ENCODE results near the gene FOXC2.

The FOXC2 gene

DNA sequence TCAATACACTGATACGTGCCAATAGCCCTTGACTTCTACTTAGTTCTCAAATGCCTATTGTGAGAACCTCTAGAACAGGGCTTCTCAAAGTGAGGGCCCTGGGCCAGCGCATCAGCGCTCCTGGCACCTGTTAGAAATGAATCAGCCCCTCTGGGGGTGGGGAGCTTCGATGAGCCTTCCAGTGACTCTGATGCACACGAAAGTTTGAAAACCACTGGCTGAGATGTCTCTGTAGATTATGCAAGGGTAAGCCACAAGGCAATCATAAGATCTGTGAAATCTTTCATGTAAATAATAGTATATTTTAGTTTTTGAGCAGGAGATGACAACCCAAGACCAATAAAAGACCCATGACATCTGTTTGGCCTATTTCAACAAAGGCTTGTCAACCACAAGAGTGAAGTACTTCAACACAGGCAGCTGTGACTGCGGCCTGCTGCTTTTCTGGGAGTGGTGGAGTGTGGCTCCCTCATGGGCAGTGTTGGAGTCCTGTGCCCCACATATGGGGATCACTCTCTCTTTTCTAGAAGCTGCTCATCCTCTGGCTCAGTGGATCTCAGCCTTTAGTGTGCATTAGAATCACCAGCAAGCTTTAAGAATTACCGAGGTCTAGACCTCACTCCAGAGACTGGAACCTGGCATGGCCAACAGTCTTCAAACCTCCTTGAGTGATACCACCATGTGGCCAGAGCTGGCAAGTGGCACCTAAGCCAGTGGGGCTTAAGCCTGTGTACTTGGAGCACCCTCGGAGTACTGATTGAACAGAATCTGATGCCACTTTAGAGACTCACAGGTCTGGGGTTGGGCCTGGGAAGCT is 17.3 kb upstream of the FOXC2 start:
- no peaks in the 10 kb centered on the region for H3K27me3 ChIP-seq (ENCODE audit: low read depth, low read length)
- no peaks in the 10 kb centered on the region for H3K9me3 ChIP-seq (ENCODE audit: insufficient read depth, low read length)
- peaks cover 5% of the 10 kb centered on the region for H3K79me2 ChIP-seq (ENCODE audit: low read length)
- H3K4me1 ChIP-seq (ENCODE audit: low read length) = peaks cover 3% of the 10 kb centered on the region
- no peaks in the 10 kb centered on the region for H4K20me1 ChIP-seq (ENCODE audit: insufficient read depth, low read length)
- no peak overlapping the region for H3K4me2 ChIP-seq (ENCODE audit: low read length)
- no peak overlapping the region for H3K4me3 ChIP-seq (ENCODE audit: low read length)
- no peak overlapping the region for H3K27ac ChIP-seq (ENCODE audit: low read length)
- H2AFZ ChIP-seq (ENCODE audit: low read depth, low read length) = no peak overlapping the region
- TF ChIP-seq CTCF (IDR thresholded peaks at IDR 0.05; ENCODE audit: low read depth, low read length) (no peak), EZH2phosphoT487 (IDR thresholded peaks at IDR 0.05; ENCODE audit: low read depth) (no peak)
- no peak overlapping the region for H3K9ac ChIP-seq (ENCODE audit: low read length)
- H3K36me3 ChIP-seq (replicated peaks; ENCODE audit: low read depth, low read length) = peaks cover 10% of the 10 kb centered on the region

DNA sequence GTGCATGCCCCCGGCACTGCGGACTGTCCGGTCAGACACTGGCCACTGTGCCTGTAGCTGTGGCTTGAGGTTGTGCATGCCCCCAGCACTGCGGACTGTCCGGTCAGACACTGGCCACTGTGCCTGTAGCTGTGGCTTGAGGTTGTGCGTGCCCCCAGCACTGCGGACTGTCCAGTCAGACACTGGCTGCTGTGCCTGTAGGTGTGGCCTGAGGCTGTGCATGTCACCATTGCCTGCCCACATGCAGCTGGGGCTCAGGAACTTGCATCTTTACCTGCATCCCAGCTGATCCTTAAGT is 16.8 kb upstream of the FOXC2 start:
- Histone ChIP-seq H3K9ac (ENCODE audit: low read length) (no peak overlapping the region), H3K4me3 (ENCODE audit: low read length) (no peak overlapping the region), H3K27ac (ENCODE audit: low read length) (no peak overlapping the region), H2AFZ (ENCODE audit: low read depth, low read length) (no peak overlapping the region), H3K36me3 (replicated peaks; ENCODE audit: low read depth, low read length) (peaks cover 10% of the 10 kb centered on the region), H3K9me3 (ENCODE audit: insufficient read depth, low read length) (no peaks in the 10 kb centered on the region), H4K20me1 (ENCODE audit: insufficient read depth, low read length) (no peaks in the 10 kb centered on the region), H3K4me2 (ENCODE audit: low read length) (no peak overlapping the region), H3K4me1 (ENCODE audit: low read length) (peaks cover 5% of the 10 kb centered on the region), H3K27me3 (ENCODE audit: low read depth, low read length) (no peaks in the 10 kb centered on the region), H3K79me2 (ENCODE audit: low read length) (peaks cover 10% of the 10 kb centered on the region)
- TF ChIP-seq EZH2phosphoT487 (IDR thresholded peaks at IDR 0.05; ENCODE audit: low read depth) = no peak
- TF ChIP-seq CTCF (IDR thresholded peaks at IDR 0.05; ENCODE audit: low read depth, low read length) = no peak

DNA sequence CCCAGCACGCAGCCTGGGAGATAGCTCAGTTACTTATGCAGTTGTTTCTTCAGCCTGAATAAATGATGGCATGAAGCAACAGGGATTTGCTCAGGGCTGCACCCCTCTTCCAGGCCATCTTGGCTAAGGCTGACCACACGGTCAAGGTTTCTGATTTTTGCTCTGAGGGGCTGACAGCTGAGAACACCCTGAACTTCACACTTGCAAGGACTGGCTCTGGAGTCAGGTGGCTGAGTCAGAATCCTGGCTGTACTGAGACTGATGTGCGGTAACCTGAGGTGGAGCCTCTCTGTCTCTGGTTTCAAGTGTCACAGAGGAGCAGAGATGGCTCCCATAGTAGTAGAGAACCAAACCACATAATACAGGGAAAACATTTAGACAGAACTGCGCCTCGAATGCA is 16.3 kb upstream of the FOXC2 start:
- H3K4me2 ChIP-seq (ENCODE audit: low read length) = no peak overlapping the region
- no peak overlapping the region for H3K27ac ChIP-seq (ENCODE audit: low read length)
- no peaks in the 10 kb centered on the region for H3K9me3 ChIP-seq (ENCODE audit: insufficient read depth, low read length)
- no peaks in the 10 kb centered on the region for H4K20me1 ChIP-seq (ENCODE audit: insufficient read depth, low read length)
- H3K79me2 ChIP-seq (ENCODE audit: low read length) = peaks cover 12% of the 10 kb centered on the region
- no peak for TF ChIP-seq CTCF (IDR thresholded peaks at IDR 0.05; ENCODE audit: low read depth, low read length)
- peaks cover 10% of the 10 kb centered on the region for H3K36me3 ChIP-seq (replicated peaks; ENCODE audit: low read depth, low read length)
- H2AFZ ChIP-seq (ENCODE audit: low read depth, low read length) = no peak overlapping the region
- no peaks in the 10 kb centered on the region for H3K27me3 ChIP-seq (ENCODE audit: low read depth, low read length)
- H3K4me1 ChIP-seq (ENCODE audit: low read length) = peaks cover 5% of the 10 kb centered on the region
- no peak overlapping the region for H3K9ac ChIP-seq (ENCODE audit: low read length)
- no peak overlapping the region for H3K4me3 ChIP-seq (ENCODE audit: low read length)

DNA sequence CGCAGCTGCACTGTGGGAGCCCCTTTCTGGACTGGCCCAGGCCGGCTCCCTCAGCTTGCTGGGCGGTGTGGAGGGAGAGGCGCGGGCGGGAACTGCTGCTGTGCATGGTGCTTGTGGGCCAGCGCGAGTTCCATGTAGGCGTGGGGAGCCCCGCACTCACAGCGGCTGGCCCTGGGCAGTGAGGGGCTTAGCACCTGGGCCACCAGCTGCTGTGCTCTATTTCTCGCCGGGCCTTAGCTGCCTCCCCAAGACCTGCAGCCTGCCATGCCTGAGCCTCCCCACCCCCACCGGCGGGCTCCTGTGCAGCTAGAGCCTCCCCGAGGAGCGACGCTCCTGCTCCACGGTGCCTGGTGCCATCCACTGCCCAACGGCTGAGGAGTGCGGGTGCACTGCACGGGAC is 13.3 kb upstream of the FOXC2 start:
- peaks cover 12% of the 10 kb centered on the region for H3K79me2 ChIP-seq (ENCODE audit: low read length)
- TF ChIP-seq EZH2phosphoT487 (IDR thresholded peaks at IDR 0.05; ENCODE audit: low read depth) (no peak), CTCF (IDR thresholded peaks at IDR 0.05; ENCODE audit: low read depth, low read length) (no peak)

More for the DNA sequence above, 13.3 kb upstream of the FOXC2 start:
- peaks cover 10% of the 10 kb centered on the region for H3K36me3 ChIP-seq (replicated peaks; ENCODE audit: low read depth, low read length)
- peaks cover 10% of the 10 kb centered on the region for H3K4me1 ChIP-seq (ENCODE audit: low read length)
- no peak overlapping the region for H3K4me2 ChIP-seq (ENCODE audit: low read length)
- H3K9ac ChIP-seq (ENCODE audit: low read length) = no peak overlapping the region
- H4K20me1 ChIP-seq (ENCODE audit: insufficient read depth, low read length) = no peaks in the 10 kb centered on the region
- H3K4me3 ChIP-seq (ENCODE audit: low read length) = no peak overlapping the region
- no peaks in the 10 kb centered on the region for H3K27me3 ChIP-seq (ENCODE audit: low read depth, low read length)
- no peak overlapping the region for H3K27ac ChIP-seq (ENCODE audit: low read length)
- no peaks in the 10 kb centered on the region for H3K9me3 ChIP-seq (ENCODE audit: insufficient read depth, low read length)
- H2AFZ ChIP-seq (ENCODE audit: low read depth, low read length) = no peak overlapping the region

Data from OCI-LY3 (cell line).